AG09319 (cell line): Measurements from ENCODE around the gene LRRC8B.
"Not testable (repeated sequence)": the region's sequence is repeated elsewhere in the genome, so short reads cannot be mapped to it uniquely, and the experiment has no call there.

Experiments used
- DNase-seq: peaks from one replicate; pipeline ENCODE4 v3.0.0-alpha.2; 2010; ENCODE audit warnings: low read depth; ENCODE audit errors: extremely low read depth
- TF ChIP-seq, protein P1 (sequence below): IDR thresholded peaks from 2 replicates; pipeline ENCODE4 v1.5.1; 2011; ENCODE audit warnings: low read depth, mild to moderate bottlenecking, inconsistent platforms, low read length, moderate library complexity

LRRC8B gene

GRCh38 chr1:89489047-89489729 is 35.4 kb upstream of the LRRC8B start:
- no peak for DNase-seq
- TF ChIP-seq, protein P1, sequence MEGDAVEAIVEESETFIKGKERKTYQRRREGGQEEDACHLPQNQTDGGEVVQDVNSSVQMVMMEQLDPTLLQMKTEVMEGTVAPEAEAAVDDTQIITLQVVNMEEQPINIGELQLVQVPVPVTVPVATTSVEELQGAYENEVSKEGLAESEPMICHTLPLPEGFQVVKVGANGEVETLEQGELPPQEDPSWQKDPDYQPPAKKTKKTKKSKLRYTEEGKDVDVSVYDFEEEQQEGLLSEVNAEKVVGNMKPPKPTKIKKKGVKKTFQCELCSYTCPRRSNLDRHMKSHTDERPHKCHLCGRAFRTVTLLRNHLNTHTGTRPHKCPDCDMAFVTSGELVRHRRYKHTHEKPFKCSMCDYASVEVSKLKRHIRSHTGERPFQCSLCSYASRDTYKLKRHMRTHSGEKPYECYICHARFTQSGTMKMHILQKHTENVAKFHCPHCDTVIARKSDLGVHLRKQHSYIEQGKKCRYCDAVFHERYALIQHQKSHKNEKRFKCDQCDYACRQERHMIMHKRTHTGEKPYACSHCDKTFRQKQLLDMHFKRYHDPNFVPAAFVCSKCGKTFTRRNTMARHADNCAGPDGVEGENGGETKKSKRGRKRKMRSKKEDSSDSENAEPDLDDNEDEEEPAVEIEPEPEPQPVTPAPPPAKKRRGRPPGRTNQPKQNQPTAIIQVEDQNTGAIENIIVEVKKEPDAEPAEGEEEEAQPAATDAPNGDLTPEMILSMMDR: no peak

DNA sequence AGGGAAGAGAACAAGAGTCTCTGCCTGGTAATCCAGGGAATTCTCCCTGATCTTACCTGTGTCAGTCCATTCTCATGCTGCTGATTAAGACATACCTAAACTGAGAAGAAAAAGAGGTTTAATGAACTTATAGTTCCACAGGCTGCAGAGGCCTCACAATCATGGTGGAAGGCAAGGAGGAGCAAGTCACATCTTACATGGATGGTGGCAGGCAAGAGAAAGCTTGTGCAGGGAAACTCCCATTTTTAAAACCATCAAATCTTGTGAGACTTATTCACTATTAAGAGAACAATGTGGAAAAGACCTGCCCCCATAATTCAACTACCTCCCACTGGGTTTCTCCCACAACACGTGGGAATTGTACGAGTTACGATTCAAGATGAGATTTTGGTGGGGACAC is 34.2 kb upstream of the LRRC8B start:
- TF ChIP-seq, protein P1: no peak
- DNase-seq: no peak

DNA sequence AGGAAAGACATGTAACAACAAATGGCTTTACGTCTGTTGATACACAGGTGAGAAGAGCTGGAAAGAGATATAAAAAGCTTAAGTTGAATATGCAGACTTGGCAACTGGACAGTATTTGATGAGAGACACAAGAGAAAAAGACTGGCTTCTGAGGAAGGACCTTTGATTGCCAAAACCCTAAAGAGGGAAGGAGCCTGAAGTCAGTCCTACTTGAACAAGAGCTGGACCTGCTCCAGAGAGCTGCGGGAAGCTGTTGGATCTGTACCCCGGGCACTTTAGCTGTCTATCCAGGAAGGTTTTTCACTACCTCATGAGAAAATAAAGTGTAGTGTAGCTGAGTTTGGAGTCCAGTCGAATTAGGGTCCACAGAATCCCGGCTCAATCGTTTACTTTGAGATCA is 25.3 kb upstream of the LRRC8B start:
- no peak for DNase-seq
- TF ChIP-seq, protein P1: no peak

- no peak for DNase-seq
- TF ChIP-seq, protein P1: no peak
Observed at GRCh38 chr1:89502042-89502441, 22.6 kb upstream of the LRRC8B start.

DNA sequence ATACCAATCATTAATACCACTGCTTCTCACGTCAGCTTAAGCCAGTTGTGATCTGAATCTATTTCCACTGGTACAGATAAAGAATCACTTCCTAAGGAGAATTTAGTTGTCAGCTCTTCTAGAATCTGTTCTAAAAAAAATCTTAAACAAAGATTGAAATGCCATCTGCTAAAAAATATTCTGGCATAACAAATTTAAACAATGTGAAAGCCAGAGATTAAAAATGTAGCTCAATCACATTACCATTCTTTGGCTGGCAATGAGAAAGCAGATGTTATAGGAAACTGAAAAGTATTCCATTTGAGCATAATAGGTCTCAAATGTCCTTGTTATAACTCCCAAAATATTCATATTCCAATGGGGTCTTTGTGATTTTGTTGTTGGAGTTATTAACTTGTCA is 21.7 kb upstream of the LRRC8B start:
- TF ChIP-seq, protein P1: no peak
- no peak for DNase-seq

- TF ChIP-seq, protein P1: no peak
- no peak for DNase-seq
Observed at GRCh38 chr1:89503690-89504089, 20.9 kb upstream of the LRRC8B start.

- not testable (repeated sequence) for DNase-seq
Observed at GRCh38 chr1:89510061-89510460, 14.6 kb upstream of the LRRC8B start.
